Omental fat pad (tissue), 4 donors: ENCODE data around the gene RNU2-63P. TPM values are rescaled to one million over a fixed set of nuclear protein-coding genes. Genes with fewer than 3 reads are reported as not detected.
"Not testable (repeated sequence)": the region's sequence is repeated elsewhere in the genome, so short reads cannot be mapped to it uniquely, and the experiment has no call there.

Source experiments
- ATAC-seq: fragments of 150-250 bp; one replicate; pipeline ENCODE4 v1.9.1; 2016; ENCODE audit warnings: mild to moderate bottlenecking, moderate library complexity; ENCODE audit not compliant: low FRiP score
- DNase-seq: peaks from one replicate; pipeline ENCODE4 v3.0.0-alpha.2; 2019; ENCODE audit warnings: low spot score
- small RNA-seq: library from RNA; depleted of rRNA; stranded (forward); fragments of <200 nt; gene quantifications from one replicate; pipeline ENCODE3, GENCODE V24; 2016
- total RNA-seq, 4 donors: library from RNA; depleted of rRNA; stranded (reverse); fragments of >200 nt; gene quantifications; one replicate each; pipeline ENCODE4 v1.1.0, GENCODE V29; 2016
- TF ChIP-seq, protein P1 (sequence below), 3 donors: fragments of 450-650 bp; IDR thresholded peaks; one replicate each; pipeline ENCODE4 v1.5.1; 2016 to 2017; ENCODE audit warnings: antibody characterized with exemption in 3 of 3, mild to moderate bottlenecking in 3 of 3, moderate library complexity in 2 of 3

Gene RNU2-63P
- total RNA-seq, 4 donors from 2014 or later, result not detected

GRCh38 chr2:88002359-88002707 is 14.0 kb downstream of the RNU2-63P start:
- TF ChIP-seq, protein P1, sequence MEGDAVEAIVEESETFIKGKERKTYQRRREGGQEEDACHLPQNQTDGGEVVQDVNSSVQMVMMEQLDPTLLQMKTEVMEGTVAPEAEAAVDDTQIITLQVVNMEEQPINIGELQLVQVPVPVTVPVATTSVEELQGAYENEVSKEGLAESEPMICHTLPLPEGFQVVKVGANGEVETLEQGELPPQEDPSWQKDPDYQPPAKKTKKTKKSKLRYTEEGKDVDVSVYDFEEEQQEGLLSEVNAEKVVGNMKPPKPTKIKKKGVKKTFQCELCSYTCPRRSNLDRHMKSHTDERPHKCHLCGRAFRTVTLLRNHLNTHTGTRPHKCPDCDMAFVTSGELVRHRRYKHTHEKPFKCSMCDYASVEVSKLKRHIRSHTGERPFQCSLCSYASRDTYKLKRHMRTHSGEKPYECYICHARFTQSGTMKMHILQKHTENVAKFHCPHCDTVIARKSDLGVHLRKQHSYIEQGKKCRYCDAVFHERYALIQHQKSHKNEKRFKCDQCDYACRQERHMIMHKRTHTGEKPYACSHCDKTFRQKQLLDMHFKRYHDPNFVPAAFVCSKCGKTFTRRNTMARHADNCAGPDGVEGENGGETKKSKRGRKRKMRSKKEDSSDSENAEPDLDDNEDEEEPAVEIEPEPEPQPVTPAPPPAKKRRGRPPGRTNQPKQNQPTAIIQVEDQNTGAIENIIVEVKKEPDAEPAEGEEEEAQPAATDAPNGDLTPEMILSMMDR (IDR thresholded peaks at IDR 0.05), result no peak
- DNase-seq (no peak), ATAC-seq (no peak)

DNA sequence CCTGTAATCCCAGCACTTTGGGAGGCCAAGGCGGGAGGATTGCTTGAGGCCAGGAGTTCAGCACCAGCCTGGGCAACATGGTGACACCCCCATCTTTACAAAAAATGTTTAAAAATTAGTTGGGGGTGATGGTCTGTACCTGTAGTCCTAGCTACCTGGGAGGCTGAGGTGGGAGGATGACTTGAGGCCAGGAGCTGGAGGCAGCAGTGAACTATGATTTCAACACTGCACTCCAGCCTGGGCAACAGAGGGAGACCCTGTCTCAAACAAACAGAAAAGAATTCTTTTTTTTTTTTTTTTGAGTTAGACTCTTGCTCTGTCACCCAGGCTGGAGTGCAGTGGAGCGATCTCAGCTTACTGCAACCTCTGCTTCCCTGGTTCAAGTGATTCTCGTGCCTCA is 15.9 kb downstream of the RNU2-63P start:
- not testable (repeated sequence) for DNase-seq, ATAC-seq

GRCh38 chr2:87996570-87996969 is 19.8 kb downstream of the RNU2-63P start:
- no peak for DNase-seq

DNA sequence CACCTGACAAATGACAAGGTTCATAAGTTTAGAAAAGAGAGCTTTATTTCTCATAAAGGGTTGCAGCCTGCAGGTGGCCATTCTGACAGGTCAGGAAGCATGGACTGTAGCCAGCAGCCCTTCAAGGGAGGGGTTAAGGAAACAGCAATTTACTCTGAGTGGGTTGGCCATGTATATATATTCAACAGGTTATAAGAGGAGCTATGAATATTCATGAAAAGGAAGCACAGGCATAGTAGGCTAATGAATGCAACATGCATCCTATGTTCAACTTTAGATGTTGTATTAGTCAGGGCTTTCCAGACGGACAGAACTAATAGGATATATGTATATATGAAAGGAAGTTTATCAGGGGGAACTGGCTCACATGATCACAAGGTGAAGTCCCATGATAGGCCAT is 20.6 kb downstream of the RNU2-63P start:
- ATAC-seq, result no peak
- no peak for DNase-seq
- TF ChIP-seq, protein P1 (IDR thresholded peaks at IDR 0.05), result no peak

More at GRCh38 chr2:87996570-87996969, 19.8 kb downstream of the RNU2-63P start:
- TF ChIP-seq, protein P1 (IDR thresholded peaks at IDR 0.05), result no peak
- ATAC-seq, result no peak

DNA sequence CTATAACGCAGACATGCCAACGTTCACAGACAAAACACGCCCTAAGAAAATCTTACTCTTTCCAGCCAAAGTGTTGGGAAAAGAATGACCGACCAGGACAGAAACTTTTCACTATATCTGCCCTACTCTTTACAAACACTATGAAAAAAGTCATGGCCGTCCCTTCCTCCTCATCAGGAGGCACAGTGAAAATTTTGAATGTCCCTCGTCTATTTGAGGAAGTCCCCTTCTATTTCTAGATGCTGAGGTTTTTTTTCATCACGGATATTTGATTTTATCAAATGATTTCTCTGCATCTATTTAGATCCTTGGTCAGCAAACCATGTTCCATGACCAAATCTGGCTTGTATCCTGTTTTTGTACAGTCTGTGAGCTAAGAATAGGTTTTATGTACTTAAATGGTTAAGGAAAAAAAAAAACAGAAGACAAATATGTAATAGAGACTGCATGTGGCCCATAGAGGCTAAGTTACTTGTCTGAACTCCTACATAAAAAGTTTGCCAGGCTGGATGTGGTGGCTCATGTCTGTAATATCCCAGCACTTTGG is 22.0 kb downstream of the RNU2-63P start:
- not testable (repeated sequence) for DNase-seq, ATAC-seq

DNA sequence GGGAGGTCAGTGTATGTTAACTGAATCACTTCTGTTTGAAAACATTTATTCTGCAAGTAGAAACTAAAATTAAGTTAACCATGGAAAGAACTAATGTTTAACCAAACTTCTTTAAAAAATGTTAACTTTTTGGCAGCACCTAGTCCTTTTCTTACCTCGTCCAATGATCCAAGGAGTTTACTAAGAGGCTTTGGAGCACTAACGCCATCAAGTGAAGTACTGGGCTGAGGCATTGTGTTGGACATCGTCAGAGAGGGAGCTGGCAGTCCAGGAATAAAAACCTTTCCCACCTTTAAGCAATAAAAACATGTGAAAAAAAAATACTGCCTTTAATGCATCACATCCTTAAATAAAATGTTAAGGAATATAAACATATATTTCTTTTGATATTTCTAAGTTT is 23.8 kb downstream of the RNU2-63P start:
- not testable (repeated sequence) for DNase-seq, ATAC-seq

DNA sequence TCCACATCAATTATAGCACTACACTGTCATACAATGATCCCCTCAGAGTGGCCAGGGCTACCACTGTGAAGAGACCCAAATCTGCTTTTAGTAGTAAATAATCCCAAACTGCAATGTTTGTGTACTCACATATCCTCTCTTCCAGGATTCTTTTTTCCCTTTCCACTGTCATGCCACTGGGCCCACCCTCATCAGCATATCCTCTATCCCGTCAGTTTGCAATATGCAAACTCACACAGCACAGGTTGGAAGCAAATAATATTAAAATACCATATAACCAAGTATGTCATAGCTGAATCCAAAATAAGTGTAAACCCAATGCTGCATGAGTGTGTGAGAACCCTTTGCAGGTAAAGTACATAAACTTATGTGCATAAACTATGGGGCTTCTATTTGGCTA is 28.9 kb downstream of the RNU2-63P start:
- not testable (repeated sequence) for DNase-seq, ATAC-seq

DNA sequence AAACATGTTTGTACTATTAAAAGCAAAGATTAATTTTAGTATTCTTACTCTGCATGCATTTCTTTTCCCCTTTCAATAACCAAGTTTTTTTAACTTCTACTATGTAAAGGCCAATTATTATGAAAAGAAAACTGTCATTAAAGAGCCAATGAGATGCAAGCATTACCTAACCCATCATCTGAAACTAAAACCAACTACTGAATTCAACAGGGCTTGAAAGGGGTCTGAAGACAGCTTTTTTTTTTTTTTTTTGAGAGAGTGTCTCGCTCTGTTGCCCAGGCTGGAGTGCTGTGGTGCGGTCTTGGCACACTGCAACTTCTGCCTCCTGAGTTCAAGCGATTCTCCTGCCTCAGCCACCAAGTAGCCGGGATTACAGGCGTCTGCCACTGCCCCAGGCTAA is 30.4 kb downstream of the RNU2-63P start:
- DNase-seq, ATAC-seq: not testable (repeated sequence)

DNA sequence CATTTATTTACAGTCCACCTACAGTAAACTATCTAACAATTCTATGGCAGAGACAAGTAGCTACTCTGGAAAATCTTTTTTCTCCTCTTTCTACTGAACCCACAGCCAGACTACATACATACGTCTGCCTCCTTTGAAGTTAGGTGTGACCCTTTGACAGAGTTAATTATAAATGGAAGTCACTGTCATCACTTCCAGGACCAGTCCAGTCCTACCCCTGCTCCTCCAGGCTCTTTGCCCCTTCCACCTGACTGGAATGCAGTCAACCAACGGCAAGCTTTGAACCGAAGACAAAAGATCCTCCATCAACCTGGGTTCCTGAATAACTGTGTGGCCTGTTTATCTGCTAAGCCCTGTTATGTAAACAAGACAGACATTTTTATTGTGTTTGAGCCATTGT is 35.2 kb downstream of the RNU2-63P start:
- ATAC-seq, DNase-seq: not testable (repeated sequence)

- not testable (repeated sequence) for ATAC-seq, DNase-seq
These were observed 44.0 kb downstream of the RNU2-63P start for GRCh38 chr2:87972385-87972784.

Small RNA genes lying within 50 kb of the gene (small RNA-seq; reads per million reads assigned to genes)
- gene RNU2-63P, result not detected

Other genes starting within 250 kb of the RNU2-63P start
- gene RGPD2, start 190.8 kb downstream of the RNU2-63P start, total RNA-seq, result 10 to 100 TPM in 1 of 4 donors, 1 to 10 TPM in 3; 3.1 to 11.3 (median 5.3) TPM
- gene KRCC1, start 39.2 kb upstream of the RNU2-63P start, total RNA-seq, result 10 to 100 TPM; 12.2 to 37.8 (median 26.1) TPM
- not detected for gene SMYD1, start 51.3 kb upstream of the RNU2-63P start, total RNA-seq
- gene FABP1, start 111.5 kb upstream of the RNU2-63P start, total RNA-seq, result not detected
- 10 to 100 TPM in 3 of 4 donors, 1 to 10 TPM in 1; 2.2 to 30.5 (median 19.3) TPM for gene THNSL2, start 153.8 kb upstream of the RNU2-63P start, total RNA-seq